Adrenal gland (tissue), 5 donors: ENCODE data around the gene OR1B1.

Source experiments
- POLR2A ChIP-seq, 2 donors: fragments of 450-650 bp; IDR thresholded peaks; one replicate each; pipeline ENCODE4 v1.6.1; 2017; ENCODE audit warnings: antibody characterized with exemption in 2 of 2, mild to moderate bottlenecking in 2 of 2, moderate library complexity in 1 of 2
- TF ChIP-seq, protein P1 (sequence below), 6 experiments: fragments of 450-650 bp in 4 of 6; fragments of 200-600 bp in 2 of 6; sonication (generic) in 1 of 6; IDR thresholded peaks; 1 replicate in 5 of 6; 2 replicates in 1 of 6; pipeline versions ENCODE4 v1.5.1 to v1.8.0; 2016 to 2021; ENCODE audit warnings: antibody characterized with exemption in 6 of 6, mild to moderate bottlenecking in 2 of 6, moderate library complexity in 1 of 6
- donor health status: DM: no; HTN: no; CAD: no.

DNA sequence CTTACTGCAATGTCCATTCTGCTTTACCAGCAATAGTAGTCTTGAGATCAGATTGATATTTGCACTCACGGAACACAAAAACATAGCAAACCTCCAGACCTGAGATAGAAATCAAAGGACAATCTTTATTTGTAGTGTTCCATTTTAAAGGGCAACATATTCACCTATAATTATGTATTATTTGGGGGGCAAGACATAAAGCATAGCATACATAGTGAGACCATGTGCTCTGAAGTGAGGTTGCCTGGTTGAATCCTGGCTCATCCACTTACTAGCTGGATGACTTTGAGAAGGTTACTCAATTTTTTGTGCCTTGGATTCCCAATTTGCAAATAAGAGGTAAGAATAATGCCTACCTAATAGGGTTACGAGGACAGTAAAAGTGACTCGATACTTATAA is at the start of gene OR1B1:
- TF ChIP-seq, protein P1, sequence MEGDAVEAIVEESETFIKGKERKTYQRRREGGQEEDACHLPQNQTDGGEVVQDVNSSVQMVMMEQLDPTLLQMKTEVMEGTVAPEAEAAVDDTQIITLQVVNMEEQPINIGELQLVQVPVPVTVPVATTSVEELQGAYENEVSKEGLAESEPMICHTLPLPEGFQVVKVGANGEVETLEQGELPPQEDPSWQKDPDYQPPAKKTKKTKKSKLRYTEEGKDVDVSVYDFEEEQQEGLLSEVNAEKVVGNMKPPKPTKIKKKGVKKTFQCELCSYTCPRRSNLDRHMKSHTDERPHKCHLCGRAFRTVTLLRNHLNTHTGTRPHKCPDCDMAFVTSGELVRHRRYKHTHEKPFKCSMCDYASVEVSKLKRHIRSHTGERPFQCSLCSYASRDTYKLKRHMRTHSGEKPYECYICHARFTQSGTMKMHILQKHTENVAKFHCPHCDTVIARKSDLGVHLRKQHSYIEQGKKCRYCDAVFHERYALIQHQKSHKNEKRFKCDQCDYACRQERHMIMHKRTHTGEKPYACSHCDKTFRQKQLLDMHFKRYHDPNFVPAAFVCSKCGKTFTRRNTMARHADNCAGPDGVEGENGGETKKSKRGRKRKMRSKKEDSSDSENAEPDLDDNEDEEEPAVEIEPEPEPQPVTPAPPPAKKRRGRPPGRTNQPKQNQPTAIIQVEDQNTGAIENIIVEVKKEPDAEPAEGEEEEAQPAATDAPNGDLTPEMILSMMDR (IDR thresholded peaks at IDR 0.05): no peak
- TF ChIP-seq POLR2A (IDR thresholded peaks at IDR 0.05): no peak
